Fibroblast of the aortic adventitia (primary cell): ENCODE measurements around the gene EGFR. TPM values are rescaled to one million over a fixed set of nuclear protein-coding genes. Genes with fewer than 3 reads are reported as not detected.

Experiments used
- DNase-seq: peaks from one replicate; pipeline ENCODE4 v3.0.0-alpha.2; 2010; ENCODE audit warnings: low read depth
- H3K4me3 ChIP-seq: 2 replicates; pipeline ENCODE4 v1.5.1; 2011; ENCODE audit warnings: low read depth, mild to moderate bottlenecking, control low read depth, low read length, moderate library complexity
- CTCF ChIP-seq: IDR thresholded peaks from 2 replicates; pipeline ENCODE4 v1.5.1; 2011; ENCODE audit warnings: mild to moderate bottlenecking, low read length, control low read depth, inconsistent platforms; ENCODE audit not compliant: insufficient read depth
- total RNA-seq: library from RNA; depleted of rRNA; stranded (reverse); fragments of >200 nt; gene quantifications from 2 replicates; pipeline ENCODE4 v1.2.3, GENCODE V29; 2012; ENCODE audit warnings: low replicate concordance

EGFR gene
- total RNA-seq, 1 donor, result 147 TPM

DNA sequence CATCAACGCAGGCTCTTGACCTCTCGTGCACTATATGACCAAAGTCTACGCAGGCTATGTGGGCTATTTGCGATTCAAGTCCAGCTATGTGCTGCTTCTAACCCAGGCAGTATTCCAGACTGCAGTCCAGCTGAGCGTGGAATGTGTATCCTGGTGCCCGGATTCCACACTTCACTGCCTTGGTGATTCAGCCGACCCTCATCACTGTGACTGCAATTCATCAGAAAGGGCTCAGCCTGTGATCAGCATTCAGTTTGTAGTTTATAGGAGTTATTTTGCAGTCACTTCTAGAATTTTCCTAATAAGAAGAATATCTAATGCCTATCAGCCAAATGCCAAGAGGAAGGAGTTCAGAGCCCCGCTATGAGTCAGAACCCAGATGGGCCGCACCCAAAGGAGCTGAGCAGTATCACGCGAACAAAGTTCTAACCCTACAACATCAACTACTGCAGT lies 226.5 kb downstream of the EGFR start:
- no peak for TF ChIP-seq CTCF
- no peak overlapping the region for H3K4me3 ChIP-seq
- DNase-seq, result peak; percentile 70

- no peak for TF ChIP-seq CTCF
- peak; percentile 34 for DNase-seq
- no peak overlapping the region for H3K4me3 ChIP-seq
Measured at GRCh38 chr7:55246171-55246570, 227.4 kb downstream of the EGFR start.

DNA sequence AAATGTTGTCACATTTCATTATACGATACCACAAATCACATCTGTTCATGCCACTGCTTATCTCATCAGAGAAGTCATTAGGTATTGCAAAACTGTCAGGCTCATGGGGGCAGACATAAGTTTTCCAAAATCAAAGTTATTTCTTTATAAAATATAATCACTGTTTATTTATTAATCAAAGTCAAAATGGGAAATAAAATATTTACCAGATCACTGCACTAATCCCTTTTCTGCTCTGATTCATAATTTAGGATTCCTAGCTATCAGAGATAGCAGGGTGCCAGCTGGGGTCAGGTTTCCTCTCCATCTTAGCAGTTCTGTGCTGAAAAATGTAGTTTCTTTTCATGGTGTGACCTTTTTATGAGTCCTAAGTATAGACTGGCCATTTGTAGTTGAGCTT lies 228.6 kb downstream of the EGFR start:
- H3K4me3 ChIP-seq, result no peak overlapping the region
- TF ChIP-seq CTCF, result no peak
- peak; percentile 79 for DNase-seq

GRCh38 chr7:55248526-55248925 lies 229.7 kb downstream of the EGFR start:
- DNase-seq, result no peak
- TF ChIP-seq CTCF, result no peak
- no peak overlapping the region for H3K4me3 ChIP-seq

DNA sequence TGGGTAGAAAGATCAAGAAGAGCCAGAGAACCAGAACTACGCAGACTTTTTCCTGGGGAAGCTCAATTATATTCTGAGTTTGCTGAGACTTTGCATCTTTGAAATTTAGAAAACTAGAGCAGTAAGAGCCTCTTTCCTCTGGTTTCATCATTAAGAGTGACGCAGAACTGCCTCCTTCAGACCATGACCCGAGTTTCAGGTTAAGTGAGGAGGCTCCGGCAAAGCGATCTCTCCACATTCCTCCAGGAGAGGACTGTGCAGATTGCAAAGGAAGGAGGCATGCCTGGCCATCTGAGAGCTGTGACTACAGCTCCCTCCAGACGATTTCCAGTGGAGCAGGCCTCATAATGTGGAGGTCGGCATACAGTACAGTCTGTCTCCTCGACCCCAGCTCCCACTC lies 230.5 kb downstream of the EGFR start:
- H3K4me3 ChIP-seq, result no peak overlapping the region
- no peak for TF ChIP-seq CTCF
- no peak for DNase-seq

- peak; percentile 54 for TF ChIP-seq CTCF
- DNase-seq, result no peak
- no peak overlapping the region for H3K4me3 ChIP-seq
Measured at GRCh38 chr7:55250313-55250712, 231.5 kb downstream of the EGFR start.

- no peak for DNase-seq
- TF ChIP-seq CTCF, result no peak
- H3K4me3 ChIP-seq, result no peak overlapping the region
Measured at GRCh38 chr7:55251313-55251712, 232.5 kb downstream of the EGFR start.
